ENCODE measurements around the gene CNTNAP5.

GRCh38 chr2:124763611-124764010 is 738.5 kb downstream of the CNTNAP5 start:
- TF ChIP-seq POLR2A (conservative IDR thresholded peaks at IDR 0.05) (no peak), FOXM1 (IDR thresholded peaks at IDR 0.05; ENCODE audit: low read depth) (no peak), FOXM1 (CRISPR knock-in tag; IDR thresholded peaks at IDR 0.05; ENCODE audit: low read depth) (no peak), E2F1 (CRISPR knock-in tag; IDR thresholded peaks at IDR 0.05) (no peak), CTCF (IDR thresholded peaks at IDR 0.05 in 2 of 3, conservative IDR thresholded peaks at IDR 0.05 in 1 of 3; ENCODE audit: insufficient read depth in 2 of 3, low read depth in 1 of 3, low read length in 3 of 3) (no peak), PHF21A (IDR thresholded peaks at IDR 0.05; ENCODE audit: borderline replicate concordance, low read depth) (no peak), ARID2 (IDR thresholded peaks at IDR 0.05) (no peak), KDM1A (IDR thresholded peaks at IDR 0.05) (no peak), TAF7 (tag; IDR thresholded peaks at IDR 0.05) (no peak), PRDM10 (IDR thresholded peaks at IDR 0.05; ENCODE audit: partially characterized antibody) (no peak), ZNF133 (CRISPR knock-in tag; IDR thresholded peaks at IDR 0.05) (no peak), SETDB1 (IDR thresholded peaks at IDR 0.05; ENCODE audit: low read length) (no peak), CHD1 (IDR thresholded peaks at IDR 0.05; ENCODE audit: low read length) (no peak), SMC3 (conservative IDR thresholded peaks at IDR 0.05; ENCODE audit: insufficient read depth, low read depth, low read length) (no peak), TAF1 (IDR thresholded peaks at IDR 0.05; ENCODE audit: control insufficient read depth, extremely low read depth, insufficient read depth, low read length, severe bottlenecking) (no peak)

Measured in K562 (cell line).